GM20000 (cell line): ENCODE measurements around the gene SORBS1.

Source experiments
- DNase-seq: peaks from one replicate; pipeline ENCODE4 v3.0.0; 2012; ENCODE audit warnings: low spot score
- TF ChIP-seq, protein P1 (sequence below): IDR thresholded peaks from 2 replicates; pipeline ENCODE4 v1.5.1; 2012; ENCODE audit warnings: mild to moderate bottlenecking, control low read depth; ENCODE audit errors: extremely low read depth, missing control alignments

SORBS1 gene

DNA sequence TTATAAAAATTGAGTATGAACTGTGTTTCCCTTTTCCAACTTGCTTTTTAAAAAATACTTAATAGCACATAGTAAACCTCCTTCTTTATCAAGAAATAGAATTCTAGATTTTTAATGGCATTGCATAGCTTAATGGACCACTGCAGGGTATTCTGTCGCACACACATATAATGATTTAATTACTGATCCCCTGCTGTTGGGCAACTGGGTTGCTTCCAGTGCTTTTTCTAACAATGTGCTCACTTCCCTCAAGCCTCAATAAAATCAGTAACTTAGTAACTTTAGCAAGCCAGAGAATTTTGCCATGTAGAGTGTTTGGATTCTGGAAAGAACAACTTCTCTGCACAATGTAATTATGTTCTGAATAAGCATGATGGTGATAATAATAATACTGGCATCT, 221.3 kb downstream of the SORBS1 start:
- TF ChIP-seq, protein P1, sequence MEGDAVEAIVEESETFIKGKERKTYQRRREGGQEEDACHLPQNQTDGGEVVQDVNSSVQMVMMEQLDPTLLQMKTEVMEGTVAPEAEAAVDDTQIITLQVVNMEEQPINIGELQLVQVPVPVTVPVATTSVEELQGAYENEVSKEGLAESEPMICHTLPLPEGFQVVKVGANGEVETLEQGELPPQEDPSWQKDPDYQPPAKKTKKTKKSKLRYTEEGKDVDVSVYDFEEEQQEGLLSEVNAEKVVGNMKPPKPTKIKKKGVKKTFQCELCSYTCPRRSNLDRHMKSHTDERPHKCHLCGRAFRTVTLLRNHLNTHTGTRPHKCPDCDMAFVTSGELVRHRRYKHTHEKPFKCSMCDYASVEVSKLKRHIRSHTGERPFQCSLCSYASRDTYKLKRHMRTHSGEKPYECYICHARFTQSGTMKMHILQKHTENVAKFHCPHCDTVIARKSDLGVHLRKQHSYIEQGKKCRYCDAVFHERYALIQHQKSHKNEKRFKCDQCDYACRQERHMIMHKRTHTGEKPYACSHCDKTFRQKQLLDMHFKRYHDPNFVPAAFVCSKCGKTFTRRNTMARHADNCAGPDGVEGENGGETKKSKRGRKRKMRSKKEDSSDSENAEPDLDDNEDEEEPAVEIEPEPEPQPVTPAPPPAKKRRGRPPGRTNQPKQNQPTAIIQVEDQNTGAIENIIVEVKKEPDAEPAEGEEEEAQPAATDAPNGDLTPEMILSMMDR = no peak
- no peak for DNase-seq

DNA sequence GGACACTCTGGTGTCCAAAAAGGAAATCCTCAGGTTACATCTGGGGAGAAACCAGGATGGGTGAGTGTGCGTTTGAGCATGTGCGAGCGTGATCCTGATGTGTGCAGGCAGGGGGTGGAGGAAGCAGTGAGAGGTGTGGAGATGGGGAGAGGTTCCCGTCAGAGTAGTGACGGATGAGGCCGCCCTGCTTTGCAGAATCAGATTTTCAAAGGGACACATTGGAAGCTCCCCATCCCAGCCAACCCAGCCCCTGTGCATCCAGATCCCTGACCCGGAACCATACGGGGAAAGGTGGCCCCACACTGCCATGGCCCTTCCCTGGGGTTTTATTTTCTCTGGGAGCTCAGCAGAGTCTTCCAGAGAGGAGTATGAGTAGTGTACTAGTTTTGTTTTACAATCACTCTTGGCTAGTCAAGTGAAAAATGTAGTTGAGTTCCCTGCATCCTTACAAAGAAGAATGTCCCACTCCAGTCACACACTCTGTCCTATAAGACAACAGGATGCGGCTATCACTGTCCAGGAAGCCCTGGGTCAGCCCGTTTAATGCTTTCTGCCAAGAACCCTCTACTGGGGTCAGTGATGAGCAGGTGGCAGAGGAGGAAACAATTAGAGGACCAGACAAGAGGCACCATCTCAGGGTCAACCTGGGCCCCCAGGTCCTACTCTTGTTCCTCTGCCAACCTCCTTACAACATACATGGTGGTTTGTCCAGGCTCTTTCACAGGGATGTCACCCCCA, 223.6 kb downstream of the SORBS1 start:
- no peak for DNase-seq
- TF ChIP-seq, protein P1 = no peak

DNA sequence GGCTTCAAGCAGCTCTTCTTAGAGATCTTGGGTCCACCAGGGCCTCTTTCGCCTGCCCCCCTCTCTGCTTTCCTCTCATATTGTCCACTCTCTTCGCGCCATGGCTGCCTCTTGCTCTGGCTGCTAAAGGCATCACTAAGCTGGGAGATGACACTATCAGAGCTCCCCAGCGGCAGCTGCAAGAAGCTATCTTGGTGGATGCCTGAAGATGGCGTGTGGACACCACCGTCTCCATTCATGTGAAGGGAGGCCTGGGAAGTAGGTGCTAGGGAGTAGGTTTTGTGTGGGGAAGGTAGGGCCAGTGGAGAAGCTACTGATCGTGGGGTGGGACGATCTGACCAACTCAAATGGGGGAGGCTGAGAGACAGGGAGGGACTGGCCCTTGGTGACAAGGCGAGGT, 224.5 kb downstream of the SORBS1 start:
- TF ChIP-seq, protein P1 = no peak
- no peak for DNase-seq

DNA sequence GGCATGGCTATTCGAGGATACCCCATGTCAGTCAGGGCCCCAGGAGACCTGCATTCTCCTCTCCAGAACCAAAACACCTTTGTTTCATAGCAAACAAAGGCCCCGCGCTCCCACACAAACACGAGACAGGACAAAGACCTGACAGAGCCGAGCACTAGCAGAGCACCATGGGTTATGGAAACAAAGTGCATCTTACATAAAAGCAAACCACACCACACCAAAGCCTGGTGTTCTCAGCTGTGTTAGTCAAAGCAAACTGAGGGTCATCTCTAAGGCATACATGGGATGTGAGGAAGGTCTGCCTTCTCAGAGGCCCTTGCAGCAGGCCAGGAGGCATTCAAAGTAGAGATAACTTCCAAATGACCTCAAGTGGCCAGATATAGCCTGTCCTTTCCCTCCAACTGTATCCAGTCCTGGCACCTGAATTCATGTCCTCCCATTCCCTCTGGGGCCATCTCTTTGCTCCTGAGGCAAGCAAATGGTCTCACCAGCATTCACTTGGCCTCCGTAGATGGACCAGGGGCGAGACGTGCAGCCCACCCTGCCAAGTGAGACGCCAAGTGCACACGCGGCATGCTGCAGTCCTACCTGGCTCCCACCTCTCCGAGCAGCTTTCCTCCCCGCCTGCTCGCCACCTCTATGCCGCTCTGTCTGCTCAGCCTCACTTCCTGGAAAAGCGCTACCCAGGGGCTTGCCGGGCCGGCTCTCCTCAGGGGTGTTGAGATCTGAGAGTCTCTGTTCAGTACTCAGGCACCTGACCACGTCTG, 225.1 kb downstream of the SORBS1 start:
- TF ChIP-seq, protein P1 = no peak
- no peak for DNase-seq

DNA sequence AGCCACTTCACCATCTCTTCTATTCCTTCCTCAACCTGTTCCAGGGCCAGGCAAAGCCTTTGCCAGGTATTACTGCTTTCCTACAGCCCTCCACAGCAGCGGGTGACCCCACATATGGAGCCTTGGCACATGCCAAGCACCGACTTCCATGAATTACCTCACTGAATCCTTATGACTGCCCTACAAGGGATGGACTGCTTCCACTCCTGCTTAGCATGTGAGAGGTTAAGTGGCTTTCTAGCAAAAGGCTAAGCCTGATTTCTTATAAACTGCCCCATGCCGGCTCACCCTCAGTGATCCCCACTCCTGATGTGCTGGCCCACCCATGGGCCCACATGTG, 226.4 kb downstream of the SORBS1 start:
- TF ChIP-seq, protein P1 = no peak
- no peak for DNase-seq

DNA sequence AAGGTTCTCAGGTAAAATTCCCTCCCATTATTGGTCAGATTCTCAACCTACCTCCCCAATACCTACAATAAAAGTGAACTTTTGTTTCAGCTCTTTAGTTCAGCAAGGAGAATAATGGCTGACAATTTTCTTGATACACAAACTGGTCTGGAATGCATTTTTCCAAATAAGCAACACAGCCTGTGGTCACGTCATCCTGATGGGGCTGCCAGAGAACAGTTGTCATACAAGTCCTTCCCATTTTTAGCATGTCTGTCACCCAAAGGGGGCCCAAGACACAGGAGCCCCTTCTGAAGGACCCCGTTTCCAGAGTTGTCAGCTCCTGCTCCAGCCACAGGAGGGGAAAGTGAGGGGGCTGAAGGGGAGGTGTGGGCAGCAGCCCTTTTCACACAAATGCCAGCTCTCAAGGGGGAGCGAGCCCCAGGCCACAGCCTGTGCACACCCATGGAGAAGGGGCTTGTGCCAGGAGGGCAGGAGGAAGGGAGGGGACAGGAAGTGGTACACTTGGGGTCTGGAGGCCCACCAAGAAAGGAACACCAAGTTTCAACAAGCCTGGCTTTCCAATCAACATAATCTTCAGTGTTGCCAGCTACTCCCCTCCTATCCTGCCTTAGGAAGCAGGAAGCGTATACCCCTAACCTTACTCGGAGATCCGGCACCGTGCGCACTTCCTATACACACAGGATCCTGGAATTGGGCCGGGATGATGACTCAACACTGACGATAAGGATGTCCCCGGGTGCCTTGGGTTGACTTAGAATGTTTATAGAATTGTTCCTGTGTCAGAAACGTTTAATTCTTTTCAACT, 227.0 kb downstream of the SORBS1 start:
- TF ChIP-seq, protein P1 = no peak
- DNase-seq = no peak

DNA sequence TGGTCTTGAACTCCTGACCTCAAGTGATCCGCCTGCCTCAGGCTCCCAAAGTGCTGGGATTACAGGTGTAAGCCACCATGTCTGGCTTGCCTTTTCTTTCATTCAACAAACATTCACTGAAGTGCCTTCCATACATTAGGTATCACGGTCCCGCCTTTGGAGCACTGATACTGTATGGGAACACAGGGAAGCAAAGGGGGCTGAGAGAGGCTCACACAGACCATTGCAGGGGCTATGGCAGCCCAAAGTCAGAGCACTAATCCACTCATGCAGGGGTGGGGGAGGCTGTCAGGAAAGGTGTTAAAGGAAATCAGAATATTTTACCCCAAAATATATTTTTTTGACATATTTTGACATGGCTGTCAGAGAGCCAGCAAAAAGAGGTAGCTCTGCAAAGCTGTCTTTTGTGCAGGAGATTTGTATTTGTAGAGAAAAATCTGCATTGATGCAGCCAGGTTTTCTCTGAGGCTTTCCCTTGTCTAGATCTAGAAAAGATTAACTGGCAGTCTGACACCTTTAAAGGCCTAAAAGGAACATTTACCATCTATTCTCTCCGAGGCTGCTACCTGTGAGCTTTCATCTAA, 228.4 kb downstream of the SORBS1 start:
- TF ChIP-seq, protein P1 = no peak

More for the DNA sequence above, 228.4 kb downstream of the SORBS1 start:
- DNase-seq = no peak
